HepG2 (cell line): ENCODE results near the gene ZNF444. TPM values are rescaled to one million over a fixed set of nuclear protein-coding genes. Genes with fewer than 3 reads are reported as not detected.

Experiments
- ARID3A ChIP-seq: IDR thresholded peaks from 2 replicates; pipeline ENCODE4 v1.6.1; 2012; ENCODE audit warnings: low read depth, low read length, improper control_type of control experiment
- BRF2 ChIP-seq: sonication (generic); formaldehyde crosslinking; IDR thresholded peaks from 2 replicates; pipeline ENCODE4 v1.8.1; 2022; ENCODE audit warnings: mild to moderate bottlenecking, missing genetic modification reagents
- CHCHD3 ChIP-seq: sonication (generic); formaldehyde crosslinking; IDR thresholded peaks from 2 replicates; pipeline ENCODE4 v1.8.0; 2022; ENCODE audit warnings: mild to moderate bottlenecking, missing genetic modification reagents, moderate library complexity
- HCFC1 ChIP-seq: fragments of 150-350 bp; IDR thresholded peaks from 2 replicates; pipeline ENCODE4 v1.6.1; 2014; ENCODE audit warnings: low read depth, low read length
- IRF2 ChIP-seq: IDR thresholded peaks from 2 replicates; pipeline ENCODE4 v1.6.1; 2018; ENCODE audit warnings: missing genetic modification reagents, missing compliant biosample characterization
- MBNL3 ChIP-seq: fragments of 250-450 bp; sonication (Bioruptor Pico); conservative IDR thresholded peaks from 2 replicates; pipeline ENCODE4 v1.8.0; 2022; ENCODE audit warnings: mild to moderate bottlenecking, inconsistent platforms
- MXI1 ChIP-seq: IDR thresholded peaks from 3 replicates; pipeline ENCODE4 v1.6.1; 2012; ENCODE audit warnings: low read depth, low read length, inconsistent platforms, borderline replicate concordance
- PHF8 ChIP-seq: sonication (generic); formaldehyde crosslinking; IDR thresholded peaks from 2 replicates; pipeline ENCODE4 v1.5.0; 2020; ENCODE audit warnings: missing genetic modification reagents
- RAD51 ChIP-seq: fragments of 450-650 bp; IDR thresholded peaks from 2 replicates; pipeline ENCODE4 v1.6.1; 2016; ENCODE audit warnings: borderline replicate concordance
- SAP130 ChIP-seq: IDR thresholded peaks from 2 replicates; pipeline ENCODE4 v1.6.1; 2016; ENCODE audit warnings: low read depth
- STAT6 ChIP-seq: sonication (generic); formaldehyde crosslinking; IDR thresholded peaks from 2 replicates; pipeline ENCODE4 v1.4.0; 2020; ENCODE audit warnings: missing genetic modification reagents, mild to moderate bottlenecking, borderline replicate concordance
- TEAD3 ChIP-seq: optimal IDR thresholded peaks from 2 replicates; pipeline ENCODE3; 2016; ENCODE audit warnings: borderline replicate concordance
- TGIF2 ChIP-seq: IDR thresholded peaks from 2 replicates; pipeline ENCODE4 v1.6.1; 2016; ENCODE audit warnings: control low read depth, missing compliant biosample characterization
- ZFP36L1 ChIP-seq: sonication (generic); formaldehyde crosslinking; IDR thresholded peaks from 2 replicates; pipeline ENCODE4 v1.8.0; 2022; ENCODE audit warnings: mild to moderate bottlenecking, missing genetic modification reagents, moderate library complexity
- ZFP82 ChIP-seq: sonication (generic); formaldehyde crosslinking; IDR thresholded peaks from 2 replicates; pipeline ENCODE4 v1.5.1; 2020; ENCODE audit warnings: mild to moderate bottlenecking, missing genetic modification reagents, borderline replicate concordance
- ZMYM4 ChIP-seq: sonication (generic); formaldehyde crosslinking; IDR thresholded peaks from 2 replicates; pipeline ENCODE4 v1.8.1; 2023; ENCODE audit warnings: mild to moderate bottlenecking, missing genetic modification reagents
- ZNF253 ChIP-seq: sonication (generic); formaldehyde crosslinking; IDR thresholded peaks from 2 replicates; pipeline ENCODE4 v1.8.0; 2022; ENCODE audit warnings: mild to moderate bottlenecking, missing genetic modification reagents, borderline replicate concordance
- ZNF441 ChIP-seq: sonication (generic); formaldehyde crosslinking; IDR thresholded peaks from 2 replicates; pipeline ENCODE4 v1.7.0; 2021; ENCODE audit warnings: missing genetic modification reagents, borderline replicate concordance
- ZNF546 ChIP-seq: sonication (generic); formaldehyde crosslinking; conservative IDR thresholded peaks from 2 replicates; pipeline ENCODE4 v1.8.1; 2023; ENCODE audit warnings: mild to moderate bottlenecking, missing genetic modification reagents
- ZNF547 ChIP-seq: sonication (generic); formaldehyde crosslinking; IDR thresholded peaks from 2 replicates; pipeline ENCODE4 v1.5.1; 2020; ENCODE audit warnings: mild to moderate bottlenecking, missing genetic modification reagents
- ZNF563 ChIP-seq: sonication (generic); formaldehyde crosslinking; IDR thresholded peaks from 2 replicates; pipeline ENCODE4 v1.8.0; 2022; ENCODE audit warnings: mild to moderate bottlenecking, moderate library complexity, missing genetic modification reagents
- ZNF670 ChIP-seq: sonication (generic); formaldehyde crosslinking; IDR thresholded peaks from 2 replicates; pipeline ENCODE4 v1.8.0; 2022; ENCODE audit warnings: mild to moderate bottlenecking, missing genetic modification reagents, borderline replicate concordance
- ZNF691 ChIP-seq: sonication (generic); formaldehyde crosslinking; IDR thresholded peaks from 2 replicates; pipeline ENCODE4 v1.4.0; 2020; ENCODE audit warnings: missing genetic modification reagents, low read depth, mild to moderate bottlenecking, borderline replicate concordance
- ZNF766 ChIP-seq: sonication (generic); formaldehyde crosslinking; IDR thresholded peaks from 2 replicates; pipeline ENCODE4 v1.5.0; 2020; ENCODE audit warnings: missing genetic modification reagents, borderline replicate concordance
- ZNF792 ChIP-seq: IDR thresholded peaks from 2 replicates; pipeline ENCODE4 v1.6.1; 2016
- ZNF878 ChIP-seq: sonication (generic); formaldehyde crosslinking; IDR thresholded peaks from 2 replicates; pipeline ENCODE4 v1.8.1; 2023; ENCODE audit warnings: mild to moderate bottlenecking, missing genetic modification reagents, moderate library complexity
- polyA plus RNA-seq, 8 experiments: library from polyadenylated mRNA; depleted of rRNA in 3 of 8; stranded (reverse) in 7 of 8; unstranded in 1 of 8; fragments of >200 nt; fragmentation: Illumina TruSeq in 4 of 8; extraction: Trizol in 4 of 8; gene quantifications; 2 replicates each; pipeline versions ENCODE4 v1.2.1 to v1.2.3, GENCODE V29; 2011 to 2016; ENCODE audit warnings: low read depth in 4 of 8, missing spikeins in 1 of 8, mixed read lengths in 1 of 8; ENCODE audit not compliant: insufficient read depth in 1 of 8
- total RNA-seq, 5 experiments: library from RNA; depleted of rRNA; stranded (reverse); fragments of >200 nt; fragmentation: Illumina TruSeq; extraction: Trizol; gene quantifications; 2 replicates each; pipeline ENCODE4 v1.2.3, GENCODE V29; 2016; ENCODE audit warnings: low read depth in 1 of 5

Gene ZNF444
- total and polyA plus RNA-seq, 2 of the 13 experiments (the other 11 are each of a cell fraction or from before 2014, with no cell fraction given): 27.4 to 30.3 TPM

GRCh38 chr19:56140583-56141416, at the start of gene ZNF444 (continued):
- TF ChIP-seq STAT6 (peak; percentile 84; the same call in 1 of the 2 replicates), ZFP36L1 (CRISPR knock-in tag) (no peak), ZNF792 (CRISPR knock-in tag) (no peak; the same call in 1 of the 2 replicates), ZNF766 (CRISPR knock-in tag) (no peak), ZNF563 (CRISPR knock-in tag) (no peak), IRF2 (CRISPR knock-in tag) (peak; percentile 98), RAD51 (no peak), ZNF441 (CRISPR knock-in tag) (no peak), ZNF253 (CRISPR knock-in tag) (no peak), TGIF2 (CRISPR knock-in tag) (peak; percentile 43; the same call in 1 of the 2 replicates), MXI1 (peak; percentile 74; the same call in 1 of the 3 replicates), ZNF670 (CRISPR knock-in tag) (no peak), CHCHD3 (no peak), ZNF546 (no peak), HCFC1 (peak; percentile 98), MBNL3 (CRISPR knock-in tag) (no peak), ZFP82 (CRISPR knock-in tag) (no peak), ZNF547 (CRISPR knock-in tag) (no peak), ZMYM4 (CRISPR knock-in tag) (peak; percentile 32; the same call in 1 of the 2 replicates), ARID3A (no peak), ZNF878 (CRISPR knock-in tag) (no peak), SAP130 (CRISPR knock-in tag) (peak; percentile 69), ZNF691 (CRISPR knock-in tag) (no peak), TEAD3 (no peak), BRF2 (CRISPR knock-in tag) (no peak), PHF8 (CRISPR knock-in tag) (no peak)
